Measurements from ENCODE around the gene TRAPPC6A. TPM values are rescaled to one million over a fixed set of nuclear protein-coding genes. Genes with fewer than 3 reads are reported as not detected.

Gene TRAPPC6A
- total and polyA plus RNA-seq, 9 of the 15 experiments (the other 6 are each of a cell fraction or from before 2014, with no cell fraction given), result 0.82 to 23.6 (median 11.6) TPM

- peaks cover 10 to 28% of the 10 kb centered on the region in 2 experiments for H3K4me1 ChIP-seq (replicated peaks in 1 of 2; ENCODE audit: control insufficient read depth in 2 of 2, insufficient read depth in 2 of 2, low read length in 2 of 2)
- H3K9me3 ChIP-seq (replicated peaks; ENCODE audit: control insufficient read depth, insufficient read depth, low read depth, low read length), result no peaks in the 10 kb centered on the region
- intact Hi-C loops (cut with micrococcal nuclease), result no loop called here
- peaks cover 11% of the 10 kb centered on the region; the same call in 2 of the 3 replicates for H3K36me3 ChIP-seq (ENCODE audit: control insufficient read depth, insufficient read depth, low read length)
- H3K27ac ChIP-seq (ENCODE audit: extremely low read depth, low read depth, low read length), result no peak overlapping the region
- H4K20me1 ChIP-seq (replicated peaks; ENCODE audit: control insufficient read depth, insufficient read depth, low read length), result peaks cover 43% of the 10 kb centered on the region
- peaks cover 46% of the 10 kb centered on the region for H3K79me2 ChIP-seq (ENCODE audit: control insufficient read depth, insufficient read depth, low read length)
- H3K4me2 ChIP-seq (ENCODE audit: insufficient read depth, low read length), result no peak overlapping the region
- no TSS peak for BruUV-seq (replicated peaks)
- H3K27me3 ChIP-seq (ENCODE audit: control insufficient read depth in 2 of 2, insufficient read depth in 2 of 2, low read length in 2 of 2), result no peaks in the 10 kb centered on the region
- in situ Hi-C loops (cut with MboI), result no loop called here
- H3K4me3 ChIP-seq, result no peak overlapping the region
- CTCF ChIA-PET (ENCODE audit: low intra/inter-chr PET ratio), result no interaction called here
- ATAC-seq (no peak), FAIRE-seq (no peak), DNase-seq (ENCODE audit: extremely low read depth in 1 of 4, low spot score in 3 of 4) (no peak)
- TF ChIP-seq TAL1 (IDR thresholded peaks at IDR 0.05) (no peak), DIDO1 (tag; IDR thresholded peaks at IDR 0.05; ENCODE audit: low read depth) (no peak), STAT6 (CRISPR knock-in tag; IDR thresholded peaks at IDR 0.05) (no peak), DACH1 (IDR thresholded peaks at IDR 0.05; ENCODE audit: partially characterized antibody) (no peak), GABPA (tag; conservative IDR thresholded peaks at IDR 0.05; ENCODE audit: low read depth) (no peak), E2F3 (CRISPR knock-in tag; IDR thresholded peaks at IDR 0.05) (no peak), ARID2 (IDR thresholded peaks at IDR 0.05) (no peak), COPS2 (conservative IDR thresholded peaks at IDR 0.05) (no peak), POLR2G (IDR thresholded peaks at IDR 0.05; ENCODE audit: low read depth, low read length) (no peak)
- TF ChIP-seq, protein P1, sequence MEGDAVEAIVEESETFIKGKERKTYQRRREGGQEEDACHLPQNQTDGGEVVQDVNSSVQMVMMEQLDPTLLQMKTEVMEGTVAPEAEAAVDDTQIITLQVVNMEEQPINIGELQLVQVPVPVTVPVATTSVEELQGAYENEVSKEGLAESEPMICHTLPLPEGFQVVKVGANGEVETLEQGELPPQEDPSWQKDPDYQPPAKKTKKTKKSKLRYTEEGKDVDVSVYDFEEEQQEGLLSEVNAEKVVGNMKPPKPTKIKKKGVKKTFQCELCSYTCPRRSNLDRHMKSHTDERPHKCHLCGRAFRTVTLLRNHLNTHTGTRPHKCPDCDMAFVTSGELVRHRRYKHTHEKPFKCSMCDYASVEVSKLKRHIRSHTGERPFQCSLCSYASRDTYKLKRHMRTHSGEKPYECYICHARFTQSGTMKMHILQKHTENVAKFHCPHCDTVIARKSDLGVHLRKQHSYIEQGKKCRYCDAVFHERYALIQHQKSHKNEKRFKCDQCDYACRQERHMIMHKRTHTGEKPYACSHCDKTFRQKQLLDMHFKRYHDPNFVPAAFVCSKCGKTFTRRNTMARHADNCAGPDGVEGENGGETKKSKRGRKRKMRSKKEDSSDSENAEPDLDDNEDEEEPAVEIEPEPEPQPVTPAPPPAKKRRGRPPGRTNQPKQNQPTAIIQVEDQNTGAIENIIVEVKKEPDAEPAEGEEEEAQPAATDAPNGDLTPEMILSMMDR (IDR thresholded peaks at IDR 0.05 in 2 of 3, conservative IDR thresholded peaks at IDR 0.05 in 1 of 3; ENCODE audit: insufficient read depth in 2 of 3, low read depth in 1 of 3, low read length in 3 of 3), result no peak
- H3K9ac ChIP-seq (ENCODE audit: insufficient read depth in 1 of 2, low read depth in 2 of 2, low read length in 2 of 2), result no peak overlapping the region
- H3K9me1 ChIP-seq (ENCODE audit: control insufficient read depth, insufficient read depth, low read length), result peaks cover 7% of the 10 kb centered on the region
- H2AFZ ChIP-seq (ENCODE audit: low read depth, low read length), result no peak overlapping the region
- 78% methylated on average over 6 of the region's 6 CpGs for whole genome bisulfite sequencing (ENCODE audit: insufficient coverage, low coverage, missing lambda C conversion rate)
- POLR2A ChIA-PET, result interaction anchor here (0.8 to 1.3 kb wide), 2 partner anchors 12 to 25 kb away, joined by 3 to 4 read pairs; no protein-coding TSS in a partner anchor
Observed at GRCh38 chr19:45122832-45123231, 55.2 kb downstream of the TRAPPC6A start.

Data from K562 (cell line).